Measurements from ENCODE around the gene ATE1. TPM values are rescaled to one million over a fixed set of nuclear protein-coding genes. Genes with fewer than 3 reads are reported as not detected.
A peak's percentile ranks its signal among the peaks of the same experiment; 100 is the strongest.
"Not testable (repeated sequence)": the region's sequence is repeated elsewhere in the genome, so short reads cannot be mapped to it uniquely, and the experiment has no call there.

ATE1 gene
- total RNA-seq, 1 donor from 2014 or later, result 35.4 TPM

DNA sequence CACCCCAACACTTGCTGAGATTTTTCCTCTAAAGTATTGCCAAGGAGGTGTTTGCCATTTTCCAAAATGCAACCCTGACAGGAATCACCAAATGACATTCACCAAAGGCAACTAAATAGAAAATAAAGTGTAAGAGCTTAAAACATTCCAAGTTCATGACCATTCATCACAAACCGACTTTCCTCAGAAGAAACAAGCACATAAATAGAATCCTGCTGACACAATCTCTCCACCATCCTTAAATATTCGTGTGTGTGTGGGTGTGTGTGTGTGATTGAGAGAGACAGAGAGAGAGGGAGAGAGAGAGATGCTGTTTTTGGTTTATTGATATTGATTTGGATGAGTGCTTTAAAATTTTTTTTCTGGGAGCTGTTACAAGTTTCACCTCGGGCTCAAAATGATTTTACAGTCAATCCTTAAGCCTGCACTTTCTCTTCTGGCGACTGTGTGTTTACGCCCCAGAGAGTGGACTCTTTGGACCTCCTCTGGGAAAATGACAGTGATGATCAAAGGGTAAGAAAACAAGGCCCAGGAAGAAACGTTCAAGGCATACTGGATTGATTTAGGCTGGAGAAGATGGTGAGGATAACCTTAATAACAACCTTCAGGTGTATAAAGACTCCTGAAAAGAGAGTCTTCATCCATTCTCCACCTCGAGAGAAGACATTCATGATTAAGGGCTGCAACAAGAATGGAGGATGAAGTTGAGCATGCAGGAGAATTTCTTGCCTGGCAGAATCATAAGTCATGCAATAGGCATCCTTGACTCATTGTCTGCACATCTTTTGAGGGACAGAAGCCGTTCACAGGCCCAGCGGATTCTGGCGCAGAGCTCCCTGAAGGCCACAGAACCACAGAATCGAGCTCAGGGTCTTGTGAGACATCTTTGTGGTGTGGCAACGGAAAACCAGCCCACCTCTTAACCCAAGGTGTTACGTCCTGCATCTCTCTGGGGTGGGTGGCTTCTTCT lies 225.2 kb downstream of the ATE1 start:
- Mint-ChIP-seq H3K9me3 (no peaks in the 10 kb centered on the region), H3K27ac (no peak overlapping the region), H3K4me1 (ENCODE audit: unreplicated experiment) (peaks cover 10% of the 10 kb centered on the region), H3K36me3 (no peaks in the 10 kb centered on the region), H3K4me3 (no peak overlapping the region), H3K27me3 (peaks cover 4% of the 10 kb centered on the region)
- no peak for DNase-seq (ENCODE audit: extremely low spot score, unreplicated experiment)
- TF ChIP-seq, protein P1, sequence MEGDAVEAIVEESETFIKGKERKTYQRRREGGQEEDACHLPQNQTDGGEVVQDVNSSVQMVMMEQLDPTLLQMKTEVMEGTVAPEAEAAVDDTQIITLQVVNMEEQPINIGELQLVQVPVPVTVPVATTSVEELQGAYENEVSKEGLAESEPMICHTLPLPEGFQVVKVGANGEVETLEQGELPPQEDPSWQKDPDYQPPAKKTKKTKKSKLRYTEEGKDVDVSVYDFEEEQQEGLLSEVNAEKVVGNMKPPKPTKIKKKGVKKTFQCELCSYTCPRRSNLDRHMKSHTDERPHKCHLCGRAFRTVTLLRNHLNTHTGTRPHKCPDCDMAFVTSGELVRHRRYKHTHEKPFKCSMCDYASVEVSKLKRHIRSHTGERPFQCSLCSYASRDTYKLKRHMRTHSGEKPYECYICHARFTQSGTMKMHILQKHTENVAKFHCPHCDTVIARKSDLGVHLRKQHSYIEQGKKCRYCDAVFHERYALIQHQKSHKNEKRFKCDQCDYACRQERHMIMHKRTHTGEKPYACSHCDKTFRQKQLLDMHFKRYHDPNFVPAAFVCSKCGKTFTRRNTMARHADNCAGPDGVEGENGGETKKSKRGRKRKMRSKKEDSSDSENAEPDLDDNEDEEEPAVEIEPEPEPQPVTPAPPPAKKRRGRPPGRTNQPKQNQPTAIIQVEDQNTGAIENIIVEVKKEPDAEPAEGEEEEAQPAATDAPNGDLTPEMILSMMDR (conservative IDR thresholded peaks at IDR 0.05), result no peak

DNA sequence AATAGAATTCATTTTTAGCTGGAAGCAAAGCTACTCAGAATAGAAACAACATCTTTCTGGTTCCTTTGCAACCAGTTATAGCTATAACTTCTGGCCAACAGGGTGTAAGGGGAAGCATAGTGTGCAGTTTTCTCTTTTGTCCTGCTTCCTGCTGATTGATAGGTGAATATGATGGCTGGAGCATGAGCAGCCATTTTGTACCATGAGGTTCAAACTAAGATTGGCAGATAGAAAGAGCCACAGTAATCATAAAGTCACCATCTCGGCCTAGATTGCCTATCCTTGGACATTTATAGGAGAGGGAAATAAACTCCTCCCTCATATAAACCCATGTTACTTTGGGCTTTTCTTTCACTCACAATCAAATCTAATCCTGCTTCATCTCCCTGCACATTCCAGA lies 227.4 kb downstream of the ATE1 start:
- peaks cover 11% of the 10 kb centered on the region for H3K4me1 Mint-ChIP-seq (ENCODE audit: unreplicated experiment)
- no peak for DNase-seq (ENCODE audit: extremely low spot score, unreplicated experiment)
- H3K27ac Mint-ChIP-seq, result no peak overlapping the region
- no peaks in the 10 kb centered on the region for H3K27me3 Mint-ChIP-seq
- TF ChIP-seq, protein P1 (conservative IDR thresholded peaks at IDR 0.05), result no peak
- no peaks in the 10 kb centered on the region for H3K36me3 Mint-ChIP-seq
- H3K4me3 Mint-ChIP-seq, result no peak overlapping the region
- no peaks in the 10 kb centered on the region for H3K9me3 Mint-ChIP-seq

DNA sequence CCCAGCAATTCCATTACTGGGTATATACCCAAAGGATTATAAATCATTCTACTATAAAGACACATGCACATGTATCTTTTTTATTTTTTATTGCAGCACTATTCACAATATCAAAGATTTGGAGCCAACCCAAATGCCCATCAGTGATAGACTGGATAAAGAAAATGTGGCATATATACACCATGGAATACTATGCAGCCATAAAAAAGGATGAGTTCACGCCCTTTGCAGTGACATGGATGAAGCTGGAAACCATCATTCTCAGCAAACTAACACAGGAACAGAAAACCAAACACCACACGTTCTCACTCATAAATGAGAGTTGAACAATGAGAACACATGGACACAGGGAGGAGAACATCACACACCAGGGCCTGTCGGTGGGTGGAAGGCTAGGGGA lies 228.1 kb downstream of the ATE1 start:
- not testable (repeated sequence) for H3K36me3 Mint-ChIP-seq; H3K27me3 Mint-ChIP-seq; H3K9me3 Mint-ChIP-seq; H3K27ac Mint-ChIP-seq; DNase-seq (ENCODE audit: extremely low spot score, unreplicated experiment); H3K4me3 Mint-ChIP-seq
- peaks cover 18% of the 10 kb centered on the region for H3K4me1 Mint-ChIP-seq (ENCODE audit: unreplicated experiment)

DNA sequence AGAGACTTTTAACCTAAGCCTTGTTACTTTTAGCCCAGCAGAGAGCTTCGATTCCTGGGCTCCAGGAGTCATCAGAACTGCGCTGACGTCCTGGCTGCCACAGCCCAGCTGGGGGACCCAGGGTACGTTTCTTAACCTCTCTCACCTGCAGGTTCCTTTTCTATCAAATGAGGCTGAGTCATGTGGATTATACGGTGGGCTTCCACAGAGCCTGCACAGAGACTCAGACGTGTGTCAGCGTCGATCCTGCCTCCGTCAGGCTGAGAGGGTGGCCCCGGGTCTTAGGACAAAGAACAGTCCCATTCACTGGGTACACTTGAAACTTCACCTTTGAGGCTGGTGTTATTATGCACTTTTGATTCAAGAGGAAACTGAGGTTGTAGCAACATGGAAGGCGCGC lies 228.9 kb downstream of the ATE1 start:
- no peaks in the 10 kb centered on the region for H3K9me3 Mint-ChIP-seq
- H3K27ac Mint-ChIP-seq, result no peak overlapping the region
- no peak for DNase-seq (ENCODE audit: extremely low spot score, unreplicated experiment)
- H3K4me1 Mint-ChIP-seq (ENCODE audit: unreplicated experiment), result peaks cover 24% of the 10 kb centered on the region
- TF ChIP-seq, protein P1 (conservative IDR thresholded peaks at IDR 0.05), result no peak
- H3K27me3 Mint-ChIP-seq, result no peaks in the 10 kb centered on the region
- no peaks in the 10 kb centered on the region for H3K36me3 Mint-ChIP-seq
- H3K4me3 Mint-ChIP-seq, result no peak overlapping the region

DNA sequence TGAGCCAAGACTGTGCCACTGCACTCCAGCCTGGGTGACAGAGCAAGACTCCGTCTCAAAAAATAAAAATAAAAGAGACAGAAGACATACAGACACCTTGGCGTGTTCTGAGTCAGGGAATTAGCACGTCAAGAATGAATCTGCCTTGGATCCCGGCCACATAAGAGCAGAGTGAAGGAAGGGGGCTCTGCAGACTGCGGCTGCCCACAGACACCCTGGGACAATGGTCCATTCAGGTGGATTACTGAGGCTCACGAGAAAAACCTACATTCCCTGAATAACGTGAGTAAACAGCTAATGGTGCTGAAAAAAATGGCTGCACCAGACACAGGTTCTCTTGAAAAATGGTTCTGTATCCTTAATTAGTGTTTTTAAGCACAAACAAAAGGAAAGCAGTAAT lies 229.5 kb downstream of the ATE1 start:
- no peaks in the 10 kb centered on the region for H3K9me3 Mint-ChIP-seq
- TF ChIP-seq, protein P1 (conservative IDR thresholded peaks at IDR 0.05), result no peak
- no peak for DNase-seq (ENCODE audit: extremely low spot score, unreplicated experiment)
- no peaks in the 10 kb centered on the region for H3K27me3 Mint-ChIP-seq
- no peaks in the 10 kb centered on the region for H3K36me3 Mint-ChIP-seq
- peaks cover 24% of the 10 kb centered on the region for H3K4me1 Mint-ChIP-seq (ENCODE audit: unreplicated experiment)
- no peak overlapping the region for H3K27ac Mint-ChIP-seq
- no peak overlapping the region for H3K4me3 Mint-ChIP-seq

DNA sequence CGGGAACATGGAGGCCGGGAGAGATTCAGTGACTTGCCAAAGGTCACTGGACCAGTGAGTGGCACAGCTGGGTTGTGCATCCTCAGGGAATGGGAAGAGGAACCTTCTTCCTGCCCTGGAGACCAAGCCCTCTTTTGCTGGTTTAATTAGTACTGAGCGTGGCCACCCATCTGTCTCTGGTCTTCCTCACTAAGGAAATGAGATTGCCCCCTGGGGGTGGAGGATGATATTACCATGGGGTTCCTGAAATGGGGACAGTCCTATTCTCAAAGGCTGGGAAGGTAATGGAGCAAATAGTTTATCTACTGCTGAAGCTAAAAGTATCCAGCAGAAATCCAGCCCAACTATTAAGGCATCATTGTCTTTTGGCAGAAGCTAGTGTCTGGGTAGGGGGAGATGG lies 231.0 kb downstream of the ATE1 start:
- peaks cover 21% of the 10 kb centered on the region for H3K4me1 Mint-ChIP-seq (ENCODE audit: unreplicated experiment)
- DNase-seq (ENCODE audit: extremely low spot score, unreplicated experiment), result no peak

More for the DNA sequence above, 231.0 kb downstream of the ATE1 start:
- TF ChIP-seq, protein P1 (conservative IDR thresholded peaks at IDR 0.05), result peak; percentile 69
- no peaks in the 10 kb centered on the region for H3K27me3 Mint-ChIP-seq
- no peak overlapping the region for H3K4me3 Mint-ChIP-seq
- H3K27ac Mint-ChIP-seq, result no peak overlapping the region
- H3K9me3 Mint-ChIP-seq, result no peaks in the 10 kb centered on the region
- H3K36me3 Mint-ChIP-seq, result peaks cover 4% of the 10 kb centered on the region
